ENCODE measurements around the gene IFI6. TPM values are rescaled to one million over a fixed set of nuclear protein-coding genes. Genes with fewer than 3 reads are reported as not detected.

Gene IFI6
- total and polyA plus RNA-seq, 4 donors: 5.9 to 339 (median 169) TPM

GRCh38 chr1:27710574-27710973 is 38.6 kb upstream of the IFI6 start:
- H3K9ac ChIP-seq (ENCODE audit: low read depth in 1 of 2, low read length in 2 of 2): no peak overlapping the region
- peaks cover 0 to 2% (median 0%) of the 10 kb centered on the region in 4 donors for H3K9me3 ChIP-seq (ENCODE audit: control insufficient read depth in 4 of 4, low read length in 3 of 4)
- no peak overlapping the region for H3K4me3 ChIP-seq (ENCODE audit: low read depth in 1 of 3, low read length in 3 of 3)
- no peak for DNase-seq (ENCODE audit: low spot score)
- WGBS: 93% methylated on average over 2 of the region's 2 CpGs
- no peak for TF ChIP-seq ZBTB33 (IDR thresholded peaks at IDR 0.05)
- no peak overlapping the region for H3K27ac ChIP-seq (ENCODE audit: low read depth in 1 of 2, low read length in 2 of 2)
- H3K27me3 ChIP-seq (ENCODE audit: control insufficient read depth in 4 of 4, insufficient read depth in 4 of 4, low read length in 3 of 4): no peaks in the 10 kb centered on the region
- no peaks in the 10 kb centered on the region for H3K36me3 ChIP-seq (ENCODE audit: control insufficient read depth in 4 of 4, insufficient read depth in 3 of 4, low read depth in 1 of 4, low read length in 3 of 4)
- no peaks in the 10 kb centered on the region for H3K4me1 ChIP-seq (ENCODE audit: control insufficient read depth in 4 of 4, insufficient read depth in 4 of 4, low read length in 3 of 4)

GRCh38 chr1:27705545-27705944 is 33.6 kb upstream of the IFI6 start:
- Histone ChIP-seq H3K4me3 (ENCODE audit: low read depth in 1 of 3, low read length in 3 of 3) (no peak overlapping the region), H3K27ac (ENCODE audit: low read depth in 1 of 2, low read length in 2 of 2) (no peak overlapping the region), H3K4me1 (ENCODE audit: control insufficient read depth in 4 of 4, insufficient read depth in 4 of 4, low read length in 3 of 4) (no peaks in the 10 kb centered on the region), H3K9ac (ENCODE audit: low read depth in 1 of 2, low read length in 2 of 2) (no peak overlapping the region), H3K36me3 (ENCODE audit: control insufficient read depth in 4 of 4, insufficient read depth in 3 of 4, low read depth in 1 of 4, low read length in 3 of 4) (no peaks in the 10 kb centered on the region), H3K9me3 (ENCODE audit: control insufficient read depth in 4 of 4, low read length in 3 of 4) (peaks cover 0 to 3% (median 0%) of the 10 kb centered on the region in 4 donors), H3K27me3 (ENCODE audit: control insufficient read depth in 4 of 4, insufficient read depth in 4 of 4, low read length in 3 of 4) (no peaks in the 10 kb centered on the region)
- 87% methylated on average over 2 of the region's 2 CpGs for WGBS
- no peak for DNase-seq (ENCODE audit: low spot score)
- no peak for TF ChIP-seq JUND (IDR thresholded peaks at IDR 0.05)
- TF ChIP-seq FOXA1 (IDR thresholded peaks at IDR 0.05): no peak
- no peak for TF ChIP-seq GABPA (IDR thresholded peaks at IDR 0.05 in 1 of 2, conservative IDR thresholded peaks at IDR 0.05 in 1 of 2)
- TF ChIP-seq CTCF (IDR thresholded peaks at IDR 0.05; ENCODE audit: low read depth, low read length, missing input control): no peak
- TF ChIP-seq YY1 (IDR thresholded peaks at IDR 0.05): no peak

GRCh38 chr1:27704958-27705357 is 33.0 kb upstream of the IFI6 start:
- peaks cover 0 to 3% (median 0%) of the 10 kb centered on the region in 4 donors for H3K9me3 ChIP-seq (ENCODE audit: control insufficient read depth in 4 of 4, low read length in 3 of 4)
- H3K4me3 ChIP-seq (ENCODE audit: low read depth in 1 of 3, low read length in 3 of 3): no peak overlapping the region
- H3K9ac ChIP-seq (ENCODE audit: low read depth in 1 of 2, low read length in 2 of 2): no peak overlapping the region
- H3K36me3 ChIP-seq (ENCODE audit: control insufficient read depth in 4 of 4, insufficient read depth in 3 of 4, low read depth in 1 of 4, low read length in 3 of 4): no peaks in the 10 kb centered on the region
- H3K27me3 ChIP-seq (ENCODE audit: control insufficient read depth in 4 of 4, insufficient read depth in 4 of 4, low read length in 3 of 4): no peaks in the 10 kb centered on the region
- H3K27ac ChIP-seq (ENCODE audit: low read depth in 1 of 2, low read length in 2 of 2): no peak overlapping the region
- no peaks in the 10 kb centered on the region for H3K4me1 ChIP-seq (ENCODE audit: control insufficient read depth in 4 of 4, insufficient read depth in 4 of 4, low read length in 3 of 4)
- no peak for DNase-seq (ENCODE audit: low spot score)
- 88% methylated on average over 4 of the region's 4 CpGs for WGBS
- TF ChIP-seq ATF3 (IDR thresholded peaks at IDR 0.05): no peak
- TF ChIP-seq EGR1 (IDR thresholded peaks at IDR 0.05; ENCODE audit: low read depth in 2 of 2): no peak
- TF ChIP-seq NR2F2 (IDR thresholded peaks at IDR 0.05): no peak
- no peak for TF ChIP-seq RXRA (IDR thresholded peaks at IDR 0.05)
- TF ChIP-seq JUND (IDR thresholded peaks at IDR 0.05): no peak
- TF ChIP-seq REST (IDR thresholded peaks at IDR 0.05): no peak
- no peak for TF ChIP-seq YY1 (IDR thresholded peaks at IDR 0.05)
- no peak for TF ChIP-seq CTCF (IDR thresholded peaks at IDR 0.05; ENCODE audit: low read depth, low read length, missing input control)
- TF ChIP-seq ZBTB33 (IDR thresholded peaks at IDR 0.05): no peak
- TF ChIP-seq TAF1 (conservative IDR thresholded peaks at IDR 0.05): no peak
- no peak for TF ChIP-seq FOXA1 (IDR thresholded peaks at IDR 0.05)
- TF ChIP-seq RAD21 (IDR thresholded peaks at IDR 0.05): no peak
- TF ChIP-seq MAX (IDR thresholded peaks at IDR 0.05): no peak
- TF ChIP-seq HNF4G (IDR thresholded peaks at IDR 0.05): no peak
- no peak for TF ChIP-seq GABPA (IDR thresholded peaks at IDR 0.05 in 1 of 2, conservative IDR thresholded peaks at IDR 0.05 in 1 of 2)
